Dermis microvascular lymphatic vessel endothelial cell (primary cell): ENCODE results near the gene MICALL2. TPM values are rescaled to one million over a fixed set of nuclear protein-coding genes. Genes with fewer than 3 reads are reported as not detected.

Experiments
- DNase-seq, 2 donors: peaks; one replicate each; pipeline versions ENCODE4 v3.0.0 to v3.0.0-alpha.2; 2010; ENCODE audit warnings: low read depth in 2 of 2
- total RNA-seq: library from RNA; depleted of rRNA; stranded (reverse); fragments of >200 nt; gene quantifications from 2 replicates; pipeline ENCODE4 v1.2.1, GENCODE V29; 2014

MICALL2 gene
- total RNA-seq = 8.7 and 12.5 TPM in 2 replicates

DNA sequence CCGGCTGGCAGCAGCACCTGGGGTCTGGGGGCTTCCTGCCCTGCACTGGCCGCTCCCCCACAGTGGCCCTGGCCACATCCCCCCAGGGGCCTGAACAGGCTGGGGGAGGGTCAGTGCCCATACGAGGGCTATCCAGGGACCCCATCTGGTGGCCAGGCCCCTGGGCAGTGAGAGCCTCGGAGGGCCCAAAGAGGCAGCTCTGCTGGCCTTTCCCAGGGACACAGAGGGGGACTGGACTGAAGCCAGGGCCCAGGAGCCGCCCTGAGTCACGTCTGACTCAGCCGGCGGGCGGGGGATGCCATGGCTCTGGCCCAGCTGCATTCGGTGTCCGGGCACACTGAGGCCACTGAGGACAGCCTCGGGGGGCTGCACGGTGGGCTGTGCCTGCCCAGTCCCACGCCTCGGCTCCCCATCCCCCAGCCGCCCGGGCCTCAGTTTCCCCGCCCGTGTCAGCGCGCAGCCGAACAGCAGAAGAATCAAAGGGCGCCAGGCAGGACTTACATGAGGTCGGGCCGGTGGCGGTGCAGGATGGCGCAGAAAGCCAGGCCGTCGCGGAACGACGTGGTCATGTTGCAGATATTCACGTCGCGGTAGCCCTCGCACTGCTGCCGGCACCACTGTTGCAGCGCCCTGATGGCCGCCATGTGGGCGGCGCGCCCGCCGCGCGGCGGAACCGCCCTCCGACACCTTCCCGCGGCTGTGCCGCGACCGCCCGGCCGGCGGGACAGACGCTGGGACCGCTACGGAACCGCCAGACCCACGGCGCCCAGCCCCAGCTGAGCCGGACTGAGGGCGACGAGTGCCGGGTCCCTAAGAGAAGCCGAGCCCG lies at the start of gene MICALL2:
Gene MICALL2, minus strand, starts transcription at position 788 of the 829 bp plus-strand sequence. Its CDS starts 144 bp downstream, at position 644.
- peak; percentile 57 to 92 for DNase-seq

DNA sequence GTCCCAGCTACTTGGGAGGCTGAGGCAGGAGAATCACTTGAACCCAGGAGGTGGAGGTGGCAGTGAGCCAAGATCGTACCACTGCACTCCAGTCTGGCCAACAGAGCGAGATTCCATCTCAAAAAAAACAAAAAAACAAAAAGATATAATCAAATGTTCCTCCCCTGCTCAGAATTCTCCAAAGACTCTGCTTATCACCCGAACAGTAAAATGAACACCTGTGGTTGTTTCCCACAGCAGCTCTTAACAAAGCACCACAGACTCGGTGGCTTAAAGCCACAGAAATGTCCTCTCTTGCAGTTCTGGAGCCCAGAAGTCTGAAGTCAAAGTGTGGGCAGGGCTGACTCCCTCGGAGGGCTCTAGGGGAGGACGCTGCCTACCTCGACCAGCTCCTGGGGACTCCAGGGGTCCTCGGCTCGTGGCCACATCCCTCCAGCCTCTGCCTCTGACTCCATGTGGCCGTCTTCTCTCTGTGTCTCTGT lies 49.0 kb upstream of the MICALL2 start:
- DNase-seq = no peak

DNA sequence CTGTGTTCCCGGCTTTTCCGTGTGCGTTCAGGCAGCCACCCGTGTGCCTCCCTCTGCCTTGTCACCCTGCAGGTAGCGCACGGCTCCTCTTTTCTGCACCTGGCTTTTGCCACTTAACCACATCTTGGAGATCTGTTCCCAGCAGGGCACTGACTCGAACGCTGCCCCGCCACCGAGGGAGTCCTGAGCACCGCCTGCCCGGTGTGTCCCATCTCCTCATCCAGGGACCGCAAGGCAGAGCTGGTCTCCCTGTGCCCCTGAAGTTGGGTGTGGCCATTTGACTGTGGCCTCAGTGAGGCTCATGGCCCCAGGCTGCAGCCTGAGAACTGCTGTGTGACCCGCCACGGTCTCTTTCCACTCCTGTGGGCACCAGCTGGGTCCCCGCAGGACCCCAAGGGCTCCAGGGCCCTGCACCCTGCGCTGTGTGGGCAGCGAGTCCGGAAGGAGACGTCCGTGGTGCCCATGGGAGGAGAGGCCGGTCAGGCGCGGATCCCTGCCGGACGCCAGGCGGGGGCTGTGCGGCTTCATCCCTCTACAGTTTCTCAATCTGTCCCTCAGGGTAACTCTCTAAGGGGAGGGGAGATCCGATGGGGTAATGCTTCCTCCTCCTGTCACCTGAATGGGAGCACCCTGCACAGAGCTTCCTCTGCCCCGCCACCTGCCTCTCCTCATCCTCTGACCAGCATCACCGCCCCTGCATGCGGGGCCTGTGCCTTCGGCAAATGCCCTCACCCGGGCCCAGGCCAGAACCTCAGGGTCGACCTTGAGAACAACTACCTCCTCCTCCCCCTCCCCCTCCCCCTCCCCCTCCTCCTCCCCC lies 46.7 kb upstream of the MICALL2 start:
- DNase-seq = no peak

DNA sequence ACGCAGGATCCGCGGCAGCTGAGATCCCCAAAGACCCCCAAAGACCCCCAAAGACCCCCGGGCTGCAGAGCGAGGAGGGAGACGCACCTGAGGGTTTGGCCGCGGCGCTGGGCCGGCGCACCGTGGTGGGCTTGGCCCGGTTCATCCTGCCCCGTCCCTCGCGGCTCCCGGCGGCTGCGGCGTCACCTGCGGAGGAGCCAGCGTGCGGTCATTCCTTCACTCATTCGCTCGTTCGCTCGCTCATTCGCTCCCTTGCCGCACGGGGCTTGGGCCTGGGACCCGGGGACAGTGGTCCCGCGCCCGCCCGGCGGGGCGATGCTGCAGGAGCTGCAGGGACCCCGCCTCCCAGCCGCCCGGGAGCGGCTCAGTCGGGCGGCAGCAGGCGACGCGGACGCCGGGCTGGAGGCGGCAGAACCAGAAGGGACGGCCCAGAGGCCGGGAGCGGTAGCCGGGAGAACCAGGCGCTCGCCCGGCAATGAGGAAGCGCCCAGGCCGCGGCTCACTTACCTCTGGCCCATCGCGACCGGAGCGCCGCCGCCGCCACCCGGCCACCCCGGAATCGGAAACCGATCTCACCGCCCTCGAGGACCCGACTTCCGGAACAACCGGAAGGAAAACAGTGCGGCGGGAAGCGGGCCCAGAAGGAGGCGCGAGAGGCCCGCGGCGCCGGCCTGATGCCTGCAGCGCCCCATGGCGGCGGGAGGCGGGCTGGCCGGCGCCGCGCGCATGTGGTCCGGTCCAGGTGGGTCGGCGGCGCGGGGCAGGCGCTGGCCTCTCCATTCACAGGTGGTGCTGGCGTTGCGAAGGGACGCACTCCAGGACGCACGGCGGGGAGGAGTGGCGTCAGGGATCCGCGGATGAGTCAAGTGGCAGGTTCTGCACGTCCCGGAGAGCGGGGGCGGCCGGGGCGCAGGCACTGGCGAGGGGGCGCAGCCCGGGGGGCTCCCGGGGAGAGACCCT lies 44.8 kb upstream of the MICALL2 start, which contains the start of gene INTS1:
Gene INTS1, minus strand, starts transcription at position 574 of the 960 bp plus-strand sequence. Its CDS starts 429 bp downstream, at position 145.
- DNase-seq = peak; percentile 71 to 92

DNA sequence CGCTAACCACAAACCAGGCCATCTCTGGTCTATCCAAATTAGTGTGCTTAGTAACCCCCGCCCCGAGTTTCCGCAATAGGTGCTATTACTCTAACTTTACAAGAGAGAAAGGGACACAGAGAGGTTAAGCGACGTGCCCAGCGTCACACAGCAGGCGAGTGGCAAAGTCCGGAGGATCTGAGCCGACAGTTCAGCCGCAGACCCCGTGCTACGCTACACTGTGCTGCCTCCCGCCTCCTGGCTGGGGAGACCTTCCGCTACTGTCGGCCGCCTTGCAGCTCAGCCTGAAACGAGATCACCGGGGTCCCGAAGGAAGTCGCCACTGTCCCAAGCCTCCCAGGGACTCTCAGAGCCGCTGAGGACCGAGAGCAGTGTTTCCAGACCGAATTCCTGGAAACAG lies 44.1 kb upstream of the MICALL2 start:
- DNase-seq = no peak

DNA sequence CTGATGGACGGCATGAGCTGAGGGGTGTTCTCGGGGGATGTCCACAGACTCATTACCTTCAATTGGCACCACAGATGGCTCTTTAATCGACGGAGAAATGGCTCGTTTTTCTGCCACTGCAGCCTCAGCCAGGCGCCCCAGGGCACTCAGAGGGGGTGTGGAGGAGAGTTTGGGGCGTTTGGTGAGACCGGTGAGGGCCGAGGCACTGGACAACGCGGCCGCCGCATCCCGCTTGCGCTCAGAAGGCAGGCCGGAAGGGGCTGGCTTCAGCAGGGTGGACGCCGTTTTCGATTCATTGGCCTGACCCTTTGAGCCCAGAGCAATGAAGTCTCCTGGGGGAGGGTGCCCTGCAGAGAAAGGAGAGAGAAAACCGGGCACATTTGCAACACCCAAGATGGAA lies 43.6 kb upstream of the MICALL2 start:
- no peak for DNase-seq

DNA sequence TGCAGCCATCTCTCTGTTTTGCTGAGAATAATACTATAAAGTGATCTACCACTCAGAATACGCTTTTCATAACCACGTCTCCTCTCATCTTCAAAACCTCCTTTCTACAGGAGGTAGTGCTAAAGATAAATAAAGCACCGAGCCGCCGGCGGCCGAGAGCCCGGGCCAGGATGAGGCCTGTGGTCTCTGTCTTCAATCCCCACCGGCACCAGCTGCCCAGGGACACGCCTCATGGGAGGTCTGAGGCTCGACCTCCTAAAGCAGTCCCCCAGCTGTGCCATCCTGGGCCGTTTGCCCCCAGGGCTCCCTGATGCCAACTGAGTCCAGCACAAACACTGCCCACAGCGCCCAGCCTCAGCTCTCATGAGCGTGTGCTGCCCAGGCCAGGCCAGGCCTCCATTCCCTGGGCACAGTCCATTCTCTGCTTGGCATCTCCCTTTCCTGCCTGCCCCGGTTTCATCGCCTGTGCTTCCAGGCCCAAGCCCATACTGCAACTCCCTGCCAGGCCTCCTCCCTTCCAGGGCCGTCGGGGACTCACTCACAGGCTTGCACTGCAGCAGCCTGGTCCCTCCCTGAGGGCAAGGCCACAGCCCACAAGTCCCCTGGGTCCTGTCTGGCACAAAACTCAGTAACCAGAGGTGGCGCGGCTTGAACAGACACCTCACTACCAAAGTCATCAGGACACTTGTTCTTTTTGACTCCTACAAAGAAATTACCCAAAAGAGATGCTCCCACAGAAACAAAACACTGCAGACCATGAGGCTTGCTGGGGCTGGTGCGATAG lies 42.4 kb upstream of the MICALL2 start:
- DNase-seq = no peak

DNA sequence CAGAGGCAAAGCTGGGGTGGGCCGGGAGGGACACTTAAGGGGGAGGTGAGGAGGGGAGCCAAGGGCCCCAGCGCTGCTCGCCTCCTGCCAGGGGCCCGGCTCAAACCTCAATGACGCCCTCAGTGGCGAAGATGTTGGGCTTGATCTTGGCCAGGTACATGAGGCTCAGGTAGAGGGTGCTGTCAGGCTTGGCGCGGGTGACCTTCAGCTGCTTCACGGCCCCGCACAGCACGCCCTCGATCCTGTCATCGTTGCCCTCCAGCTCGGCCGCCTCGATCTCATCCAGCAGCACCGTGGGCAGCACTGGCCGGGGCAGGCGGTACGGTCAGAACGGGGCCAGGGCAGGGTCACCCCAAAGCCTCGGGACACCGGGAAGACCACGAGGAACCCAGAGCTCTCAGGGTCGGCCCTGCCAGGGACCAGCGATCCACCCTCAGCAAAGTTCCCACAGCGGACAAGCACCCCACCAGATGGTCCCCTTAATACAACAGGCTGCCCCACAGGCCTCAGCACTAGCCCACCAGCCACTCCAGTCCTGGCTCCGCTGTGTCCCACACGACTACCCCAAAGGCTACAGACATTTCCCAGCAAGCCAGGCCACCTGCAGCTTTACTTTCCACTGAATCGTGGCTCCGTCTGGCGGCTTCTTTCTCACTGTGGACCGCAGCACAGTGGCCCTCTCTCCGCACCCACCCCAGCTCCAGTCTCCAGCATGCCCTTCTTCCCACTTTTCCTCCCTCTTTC lies 41.0 kb upstream of the MICALL2 start:
- no peak for DNase-seq

DNA sequence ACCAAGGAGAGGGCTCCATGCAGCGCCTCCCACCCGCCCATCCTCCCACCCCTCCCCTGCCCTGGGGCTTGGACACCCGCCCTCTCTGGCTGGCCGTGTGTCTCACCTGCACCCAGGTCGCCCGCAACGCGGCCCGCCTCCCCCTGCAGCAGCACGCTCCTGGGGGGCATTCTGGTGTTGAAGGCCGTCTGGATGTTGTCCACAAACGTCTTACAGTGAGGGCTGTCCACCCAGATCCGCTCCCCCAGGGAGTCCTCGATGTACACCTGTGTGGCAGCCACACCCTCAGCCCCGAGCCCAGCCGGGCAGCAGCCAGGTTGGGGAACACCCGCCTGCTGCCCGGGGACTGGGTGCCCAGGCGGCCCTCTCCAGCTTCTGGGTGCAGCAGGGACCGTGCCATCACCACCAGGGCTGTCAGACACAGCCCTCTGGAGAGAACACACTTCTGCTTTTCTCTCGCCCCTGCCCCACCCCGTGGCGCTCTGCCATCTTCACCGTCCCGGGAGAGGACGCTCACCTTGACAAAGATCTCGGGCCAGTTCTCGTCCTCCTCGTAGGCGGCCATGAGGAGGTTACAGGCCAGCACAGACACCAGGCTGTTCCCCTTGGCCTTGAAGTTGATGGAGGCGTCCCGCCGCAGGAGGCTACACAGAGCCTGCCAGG lies 40.2 kb upstream of the MICALL2 start:
- DNase-seq = no peak

DNA sequence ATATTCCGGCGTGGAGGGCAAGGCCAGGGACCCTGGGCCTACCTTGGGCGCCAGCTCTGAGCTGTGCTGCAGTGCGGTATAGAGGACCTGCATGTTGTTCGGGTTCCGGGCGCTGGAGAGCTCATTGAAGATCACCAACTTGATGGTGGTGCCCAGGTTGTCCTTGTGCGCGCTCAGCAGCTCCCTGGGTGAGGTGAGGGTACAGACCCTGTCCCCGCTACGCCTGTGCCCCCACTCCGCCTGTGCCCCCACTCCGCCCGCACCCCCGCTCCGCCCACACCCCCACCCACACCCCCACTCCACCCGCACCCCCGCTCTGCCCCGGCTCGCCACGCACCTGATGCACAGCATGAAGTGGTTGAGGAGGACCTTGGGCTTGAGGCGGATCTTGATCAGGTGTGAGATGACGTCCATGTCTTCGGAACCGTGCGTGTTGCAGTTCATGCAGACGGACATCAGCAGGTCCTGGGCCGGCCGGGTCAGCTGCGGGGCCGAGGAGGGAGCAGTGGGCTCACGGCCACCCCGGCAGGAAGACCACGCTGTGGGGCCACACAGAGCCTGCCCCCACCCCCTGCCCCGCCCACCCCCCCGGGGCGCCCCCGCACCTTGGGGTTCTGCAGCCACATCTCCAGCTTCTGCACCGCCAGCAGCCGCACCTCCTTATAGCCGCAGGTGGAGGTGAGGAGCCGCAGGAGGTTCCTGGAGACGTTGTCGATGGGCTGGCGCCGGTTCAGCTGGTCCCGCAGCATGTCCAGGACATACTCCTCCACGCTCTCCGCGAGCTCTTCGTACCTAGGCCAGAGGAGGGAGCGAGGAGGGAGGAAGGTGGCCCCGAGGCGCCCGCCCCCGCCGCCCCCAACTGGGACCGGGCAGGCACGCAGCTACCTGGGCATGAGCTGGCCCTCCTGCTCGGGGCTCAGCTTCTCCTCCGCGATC lies 39.4 kb upstream of the MICALL2 start:
- DNase-seq = no peak

DNA sequence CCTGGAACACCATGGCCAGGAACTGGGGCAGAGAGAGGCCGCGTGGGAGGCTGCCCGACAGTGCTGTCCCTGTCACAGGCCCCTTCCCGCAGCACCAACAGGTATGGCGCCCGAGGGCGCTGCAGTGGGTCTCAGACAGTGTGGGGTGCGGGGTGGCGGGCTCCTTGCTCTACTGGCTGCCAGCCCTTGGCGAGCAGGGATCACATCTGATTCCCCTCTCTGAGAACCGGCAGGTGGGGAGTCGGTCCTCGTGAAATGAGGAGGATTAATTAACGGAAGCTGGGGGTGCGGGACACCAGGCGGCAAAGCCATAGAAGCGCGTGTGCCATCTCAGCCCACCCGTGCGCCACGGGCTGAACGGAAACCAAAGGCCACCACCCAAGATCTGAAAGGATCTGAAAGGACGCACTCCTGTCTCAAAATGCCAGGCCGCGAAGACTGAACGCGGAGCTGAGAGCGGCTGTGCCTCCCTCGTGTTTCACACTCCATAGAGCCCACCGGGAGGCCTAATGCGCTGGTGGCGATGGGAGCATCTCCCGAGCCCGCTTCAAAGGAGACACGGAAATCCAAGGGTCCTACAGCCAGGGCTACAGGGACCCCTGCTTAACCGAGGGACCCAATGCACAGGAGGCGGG lies 38.1 kb upstream of the MICALL2 start:
- no peak for DNase-seq

DNA sequence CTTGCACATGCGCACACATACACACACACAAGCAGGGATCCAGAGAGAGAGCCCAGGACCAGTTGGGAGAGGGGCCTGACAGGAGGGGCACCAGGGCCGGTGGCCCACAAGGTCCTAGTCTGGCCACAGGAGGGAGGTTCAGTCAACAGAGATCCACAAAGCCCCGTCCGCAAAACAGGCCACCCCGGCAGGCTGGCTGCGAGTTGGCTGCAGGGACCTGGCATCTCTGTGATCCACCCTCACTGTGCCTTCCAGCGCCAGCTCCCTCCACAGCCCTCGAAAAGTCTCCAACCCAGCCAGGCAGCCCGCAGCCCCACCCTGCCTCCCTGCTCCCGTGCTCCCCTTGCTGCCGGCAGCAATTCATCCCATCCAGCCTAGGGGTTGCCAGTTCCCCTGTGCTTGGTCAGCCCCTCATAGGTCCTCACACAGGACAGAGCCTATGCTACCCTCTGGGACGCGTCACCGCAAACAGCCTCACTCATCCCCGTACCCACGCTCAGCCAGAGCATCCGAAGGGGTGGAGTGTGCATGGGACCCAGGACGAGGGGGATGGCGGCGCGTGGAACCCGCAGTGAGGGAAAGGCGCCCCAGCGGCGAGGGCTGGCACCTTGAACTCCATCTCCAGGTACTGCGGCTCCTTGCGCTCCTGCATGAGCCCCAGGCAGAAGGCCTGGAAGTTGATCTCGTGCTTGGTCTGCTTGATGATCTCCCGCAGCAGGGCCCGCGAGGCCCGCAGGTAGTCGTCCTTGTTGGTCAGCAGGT lies 37.4 kb upstream of the MICALL2 start:
- DNase-seq = no peak

DNA sequence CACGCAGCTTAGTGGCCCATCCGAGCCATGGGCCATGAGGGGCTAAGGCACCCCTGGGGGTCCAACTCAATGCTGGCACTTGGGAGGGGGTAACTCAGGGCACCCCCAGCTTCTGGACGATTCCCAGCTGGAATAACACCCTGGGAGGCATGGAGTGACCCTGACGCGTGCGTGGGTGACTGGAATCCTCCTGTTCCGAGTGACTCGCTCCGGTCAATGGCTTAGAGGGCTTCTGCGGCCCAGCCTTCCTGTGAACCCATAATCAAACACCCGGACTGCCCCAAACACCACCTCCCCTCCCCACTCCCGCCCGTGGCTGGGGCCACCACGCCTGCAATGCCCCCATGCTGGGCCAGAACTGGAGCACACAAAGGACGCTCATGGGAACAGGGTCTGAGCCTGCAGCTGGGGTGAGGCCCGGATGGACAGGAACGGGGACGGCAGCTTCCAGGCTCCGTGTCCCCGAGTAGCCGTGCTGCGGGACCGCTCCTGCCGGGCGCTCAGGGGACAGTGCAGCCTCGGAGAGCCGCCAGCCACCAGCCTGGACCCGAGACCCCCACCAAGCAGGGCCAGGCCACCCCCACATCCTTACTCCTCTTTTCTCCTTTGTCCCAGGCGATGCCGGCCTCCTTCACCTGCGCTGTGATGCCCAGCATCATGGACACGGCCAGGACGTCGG lies 36.4 kb upstream of the MICALL2 start:
- DNase-seq = no peak

DNA sequence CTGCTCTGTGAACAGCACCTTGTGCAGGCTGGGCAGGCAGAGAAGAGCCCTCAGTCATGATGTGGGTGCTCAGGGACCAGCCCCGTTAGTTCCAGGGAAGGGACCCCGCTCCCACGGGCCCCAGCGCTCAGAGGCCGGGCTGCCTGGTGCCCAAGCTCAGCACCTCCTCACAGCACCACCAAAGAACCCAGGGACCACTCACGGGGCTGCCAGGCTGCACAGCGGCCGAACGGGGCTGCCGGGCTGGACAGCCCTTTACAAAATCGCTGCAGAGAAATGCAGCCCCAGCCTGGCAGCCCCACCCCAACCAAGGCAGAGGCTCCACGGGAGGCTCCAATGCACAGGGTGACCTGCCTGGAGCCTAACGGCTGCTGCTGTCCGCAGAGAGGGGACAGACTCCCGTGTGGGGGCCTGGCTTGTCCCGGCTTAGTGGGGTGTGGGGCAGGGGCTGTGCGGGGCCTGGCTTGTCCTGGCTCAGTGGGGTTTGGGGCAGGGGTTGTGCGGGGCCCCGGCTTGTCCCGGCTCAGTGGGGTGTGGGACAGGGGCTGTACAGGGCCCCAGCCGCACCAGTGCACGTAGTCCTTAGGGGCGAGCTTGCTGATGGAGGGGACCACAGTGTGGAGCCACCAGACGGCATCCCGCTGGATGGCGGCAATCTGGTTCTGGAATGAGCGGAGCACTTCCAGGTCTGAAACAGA lies 35.7 kb upstream of the MICALL2 start:
- DNase-seq = no peak

DNA sequence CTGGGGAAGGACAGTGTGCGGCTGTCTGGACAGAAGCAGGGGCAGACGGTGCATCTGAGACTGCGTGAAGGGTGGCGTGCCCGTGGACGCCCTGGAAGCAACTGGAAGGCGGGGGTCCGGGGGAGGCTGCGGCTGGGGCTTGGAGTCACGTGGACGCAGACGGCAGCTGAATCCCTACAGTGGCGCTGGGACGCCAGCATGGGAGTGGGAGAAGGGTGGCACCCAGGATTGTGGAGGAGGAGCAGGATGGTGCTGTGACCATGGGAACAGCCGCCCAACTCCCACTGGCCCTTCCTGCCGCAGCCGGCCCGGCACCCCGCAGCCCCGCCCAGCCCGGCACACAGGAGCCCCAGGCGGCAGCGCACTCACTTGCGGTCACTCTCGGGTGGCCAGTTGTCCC lies 35.2 kb upstream of the MICALL2 start:
- no peak for DNase-seq

DNA sequence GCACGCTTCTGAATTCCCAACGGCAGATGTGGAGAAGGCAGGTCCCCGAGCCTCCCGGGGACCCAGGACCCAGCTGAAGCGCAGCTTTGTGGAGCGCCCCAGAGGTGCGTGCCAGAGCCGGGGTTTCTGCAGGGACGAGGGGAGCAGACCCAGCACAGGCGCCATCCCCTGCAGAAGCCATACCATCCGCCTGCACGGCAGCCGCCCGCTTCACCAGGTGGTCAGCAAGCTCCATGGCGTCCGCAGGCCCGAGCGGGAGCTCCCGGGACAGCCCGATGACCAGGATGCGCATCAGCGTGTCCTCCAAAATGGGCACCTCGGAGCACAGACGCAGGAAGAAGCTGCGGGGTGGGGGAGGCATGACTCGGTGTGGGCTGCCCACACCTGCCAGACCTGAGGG lies 34.3 kb upstream of the MICALL2 start:
- no peak for DNase-seq
